SK-N-SH (cell line): ENCODE results near the gene CCNY. TPM values are rescaled to one million over a fixed set of nuclear protein-coding genes. Genes with fewer than 3 reads are reported as not detected.
A peak's percentile ranks its signal among the peaks of the same experiment; 100 is the strongest.

Experiments
- CTCF ChIA-PET: fragments of 300-600, 350-600 bp; formaldehyde crosslinking; extraction: SDS; loops from one replicate; lab custom pipeline; 2021; lab: Yijun Ruan, JAX
- POLR2A ChIA-PET: fragments of 350-600 bp; sonication (Branson Sonifier 250); formaldehyde crosslinking; extraction: SDS; loops from one replicate; lab custom pipeline; 2020; ENCODE audit warnings: antibody characterized with exemption, inconsistent platforms; lab: Yijun Ruan, JAX
- DNase-seq: peaks from one replicate; pipeline ENCODE4 v3.0.0; 2012
- H2AFZ ChIP-seq: fragments of 200-600 bp; sonication (generic); 2 replicates; pipeline ENCODE4 v1.8.1; 2016; ENCODE audit warnings: antibody characterized with exemption, mild to moderate bottlenecking, low read depth
- H3F3A ChIP-seq: fragments of 200-600 bp; sonication (generic); replicated peaks from 2 replicates; pipeline ENCODE3; 2016; ENCODE audit warnings: antibody characterized with exemption, mild to moderate bottlenecking; ENCODE audit not compliant: insufficient read depth
- H3K27ac ChIP-seq, 2 experiments: fragments of 200-500 bp in 1 of 2; fragments of 200-600 bp in 1 of 2; sonication (Bioruptor generic) in 1 of 2; sonication (generic), shearing (Covaris generic) in 1 of 2; 2 replicates each; pipeline versions ENCODE4 v1.5.1 to v1.6.1; 2014 to 2016; ENCODE audit warnings: low read depth in 2 of 2, inconsistent platforms in 1 of 2, low read length in 1 of 2, mild to moderate bottlenecking in 1 of 2, mixed read lengths in 1 of 2
- H3K27me3 ChIP-seq: fragments of 200-600 bp; sonication (generic), shearing (Covaris generic); 2 replicates; pipeline ENCODE4 v1.6.1; 2016; ENCODE audit warnings: mixed run types; ENCODE audit not compliant: insufficient read depth
- H3K36me3 ChIP-seq, 2 experiments: fragments of 200-500 bp in 1 of 2; fragments of 200-600 bp in 1 of 2; sonication (Bioruptor generic) in 1 of 2; sonication (generic) in 1 of 2; replicated peaks in 1 of 2; 2 replicates each; pipeline versions ENCODE3 to v1.5.1; 2014 to 2016; ENCODE audit warnings: low read length in 1 of 2, mild to moderate bottlenecking in 1 of 2; ENCODE audit not compliant: insufficient read depth in 2 of 2, control insufficient read depth in 1 of 2
- H3K4me1 ChIP-seq, 2 experiments: fragments of 200-500 bp in 1 of 2; fragments of 200-600 bp in 1 of 2; sonication (Bioruptor generic) in 1 of 2; sonication (generic), shearing (Covaris generic) in 1 of 2; 2 replicates each; pipeline versions ENCODE4 v1.5.1 to v1.6.1; 2014 to 2016; ENCODE audit warnings: low read depth in 1 of 2, low read length in 1 of 2, mixed run types in 1 of 2; ENCODE audit not compliant: insufficient read depth in 2 of 2, control insufficient read depth in 1 of 2
- H3K4me2 ChIP-seq: fragments of 200-600 bp; sonication (generic), shearing (Covaris generic); 2 replicates; pipeline ENCODE4 v1.6.1; 2017; ENCODE audit warnings: mixed run types
- H3K4me3 ChIP-seq, 2 experiments: fragments of 200-500 bp in 1 of 2; fragments of 200-600 bp in 1 of 2; sonication (Bioruptor generic) in 1 of 2; sonication (generic), shearing (Covaris generic) in 1 of 2; 2 replicates each; pipeline versions ENCODE4 v1.5.1 to v1.8.1; 2014 to 2016; ENCODE audit warnings: low read depth in 2 of 2, inconsistent platforms in 1 of 2, low read length in 1 of 2, mild to moderate bottlenecking in 1 of 2, mixed read lengths in 1 of 2, moderate library complexity in 1 of 2
- H3K79me2 ChIP-seq: fragments of 200-600 bp; sonication (generic); 2 replicates; pipeline ENCODE4 v1.8.1; 2017; ENCODE audit warnings: mild to moderate bottlenecking; ENCODE audit not compliant: insufficient read depth
- H3K9ac ChIP-seq: fragments of 200-600 bp; sonication (generic); 2 replicates; pipeline ENCODE4 v1.6.1; 2017; ENCODE audit warnings: mixed run types
- H3K9me2 ChIP-seq: fragments of 200-600 bp; sonication (generic); 2 replicates; pipeline ENCODE4 v1.6.1; 2017; ENCODE audit warnings: mixed run types
- H3K9me3 ChIP-seq: fragments of 200-600 bp; sonication (generic); 2 replicates; pipeline ENCODE4 v1.6.1; 2017; ENCODE audit warnings: mixed run types, mild to moderate bottlenecking, moderate library complexity
- H4K20me1 ChIP-seq: fragments of 200-600 bp; sonication (generic); 2 replicates; pipeline ENCODE4 v1.6.1; 2017; ENCODE audit warnings: mild to moderate bottlenecking, mixed run types; ENCODE audit not compliant: insufficient read depth
- ELF1 ChIP-seq: IDR thresholded peaks from 2 replicates; pipeline ENCODE4 v1.4.0; 2012
- EP300 ChIP-seq, 2 experiments: IDR thresholded peaks; 2 replicates each; pipeline versions ENCODE4 v1.4.0 to v1.6.1; 2012; ENCODE audit warnings: borderline replicate concordance in 1 of 2, low read depth in 1 of 2, low read length in 1 of 2
- EZH2phosphoT487 ChIP-seq: fragments of 200-600 bp; sonication (generic); IDR thresholded peaks from 2 replicates; pipeline ENCODE4 v1.6.1; 2017; ENCODE audit warnings: low read depth, mixed run types, mild to moderate bottlenecking, antibody characterized with exemption, moderate library complexity, borderline replicate concordance
- FOXJ3 ChIP-seq: sonication (generic); formaldehyde crosslinking; IDR thresholded peaks from 2 replicates; pipeline ENCODE4 v1.5.1; 2020; ENCODE audit warnings: mild to moderate bottlenecking, missing genetic modification reagents
- FOXM1 ChIP-seq: IDR thresholded peaks from 2 replicates; pipeline ENCODE4 v1.4.0; 2012; ENCODE audit warnings: low read depth, mild to moderate bottlenecking
- GABPA ChIP-seq: IDR thresholded peaks from 2 replicates; pipeline ENCODE4 v1.4.0; 2012; ENCODE audit warnings: low read depth, mild to moderate bottlenecking
- GATA2 ChIP-seq: sonication (generic); formaldehyde crosslinking; IDR thresholded peaks from 2 replicates; pipeline ENCODE4 v1.5.0; 2020; ENCODE audit warnings: mild to moderate bottlenecking, missing genetic modification reagents
- JUND ChIP-seq: IDR thresholded peaks from 2 replicates; pipeline ENCODE4 v1.4.0; 2012
- MXI1 ChIP-seq: IDR thresholded peaks from 2 replicates; pipeline ENCODE4 v1.6.1; 2012; ENCODE audit warnings: mild to moderate bottlenecking, low read depth, low read length, improper control_type of control experiment
- NFIC ChIP-seq: IDR thresholded peaks from 2 replicates; pipeline ENCODE4 v1.4.0; 2012; ENCODE audit warnings: borderline replicate concordance
- NRF1 ChIP-seq: IDR thresholded peaks from 2 replicates; pipeline ENCODE4 v1.6.1; 2012; ENCODE audit warnings: low read depth, mild to moderate bottlenecking, low read length
- POLR2AphosphoS5 ChIP-seq: IDR thresholded peaks from 2 replicates; pipeline ENCODE4 v1.6.1; 2012; ENCODE audit warnings: low read depth, low read length
- RAD21 ChIP-seq: IDR thresholded peaks from 2 replicates; pipeline ENCODE4 v1.6.1; 2012; ENCODE audit warnings: mild to moderate bottlenecking, low read length
- RCOR1 ChIP-seq: fragments of 150-350 bp; IDR thresholded peaks from 2 replicates; pipeline ENCODE4 v1.6.1; 2017; ENCODE audit warnings: antibody characterized with exemption, low read length
- RFX5 ChIP-seq: IDR thresholded peaks from 2 replicates; pipeline ENCODE4 v1.6.1; 2012; ENCODE audit warnings: mild to moderate bottlenecking, improper control_type of control experiment, low read length
- RXRA ChIP-seq: IDR thresholded peaks from 2 replicates; pipeline ENCODE4 v1.4.0; 2012; ENCODE audit warnings: low read depth, mild to moderate bottlenecking, borderline replicate concordance
- SMC3 ChIP-seq: IDR thresholded peaks from 2 replicates; pipeline ENCODE4 v1.6.1; 2012; ENCODE audit warnings: low read depth, low read length, improper control_type of control experiment
- YY1 ChIP-seq: IDR thresholded peaks from 2 replicates; pipeline ENCODE4 v1.4.0; 2012; ENCODE audit warnings: low read depth, mild to moderate bottlenecking
- WGBS: methylation state at CpG from one replicate; pipeline ENCODE4 v1.1.6; 2017; ENCODE audit warnings: low lambda C conversion rate; 5-methylcytosine and 5-hydroxymethylcytosine counted together
- polyA plus RNA-seq, 3 experiments: library from polyadenylated mRNA; depleted of rRNA; stranded (reverse); fragments of >200 nt; gene quantifications; 2 replicates each; pipeline ENCODE4 v1.2.3, GENCODE V29; 2012
- TF ChIP-seq, protein P1 (sequence below): IDR thresholded peaks from 2 replicates; pipeline ENCODE4; 2012
- TF ChIP-seq, protein P2 (sequence below): IDR thresholded peaks from 2 replicates; pipeline ENCODE4 v1.4.0; 2012; ENCODE audit warnings: low read depth, borderline replicate concordance
- TF ChIP-seq, protein P3 (sequence below): IDR thresholded peaks from 2 replicates; pipeline ENCODE4 v1.6.1; 2012; ENCODE audit warnings: mild to moderate bottlenecking, low read depth, low read length, moderate library complexity
- TF ChIP-seq, protein P4 (sequence below): fragments of 150-350 bp; IDR thresholded peaks from 2 replicates; pipeline ENCODE4 v1.6.1; 2016; ENCODE audit warnings: mild to moderate bottlenecking, low read depth, low read length
- TF ChIP-seq, protein P5 (sequence below): IDR thresholded peaks from 2 replicates; pipeline ENCODE4 v1.4.0; 2012; ENCODE audit warnings: low read depth, borderline replicate concordance
- TF ChIP-seq, protein P6 (sequence below): IDR thresholded peaks from 2 replicates; pipeline ENCODE4 v1.4.0; 2012; ENCODE audit warnings: low read depth

CCNY gene
- polyA plus RNA-seq, 1 of the 3 experiments (the other 2 are of a cell fraction), result 29.4 TPM

DNA sequence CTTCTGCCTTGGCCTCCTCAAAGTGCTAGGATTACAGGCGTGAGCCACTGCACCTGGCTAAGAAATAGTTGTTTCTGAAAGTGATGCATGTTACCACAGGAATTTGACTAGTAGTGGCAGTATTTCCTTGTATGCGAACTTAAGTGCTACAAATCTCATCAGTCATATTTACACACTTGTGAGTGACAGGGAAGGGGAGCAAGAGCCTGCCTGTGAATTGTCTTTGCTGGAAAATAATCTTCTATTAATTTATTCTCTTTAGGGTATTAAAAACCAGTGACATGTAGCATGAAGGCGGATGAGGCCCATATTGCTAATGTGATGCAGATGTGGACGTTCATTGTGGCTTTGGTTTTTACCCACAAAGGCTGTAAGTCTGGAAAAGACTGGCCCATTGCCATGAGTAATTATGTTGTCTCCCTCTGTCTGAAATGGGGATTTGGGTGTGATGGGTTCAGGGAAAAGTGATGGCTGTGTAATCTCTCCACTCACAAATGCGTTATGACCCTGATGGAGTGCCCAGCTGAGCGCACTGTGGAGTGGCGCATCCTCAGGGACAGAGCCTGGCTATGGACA is 97.6 kb downstream of the CCNY start:
- no peaks in the 10 kb centered on the region for H3K9me3 ChIP-seq
- peaks cover 5% of the 10 kb centered on the region for H3F3A ChIP-seq
- H3K36me3 ChIP-seq, result peaks cover 0 to 2% of the 10 kb centered on the region in 2 experiments
- peaks cover 93% of the 10 kb centered on the region for H3K79me2 ChIP-seq
- ChIA-PET CTCF (no interaction called here), POLR2A (no interaction called here)
- H3K9ac ChIP-seq, result no peak overlapping the region
- DNase-seq, result peak; percentile 82
- no peaks in the 10 kb centered on the region for H3K27me3 ChIP-seq
- H3K27ac ChIP-seq, result peak overlapping the region; percentile 18 to 70; a peak in 3 of 4 replicates
- no peak overlapping the region for H2AFZ ChIP-seq
- peaks cover 7 to 19% of the 10 kb centered on the region in 2 experiments; a peak in 3 of 4 replicates for H3K4me1 ChIP-seq
- H3K4me3 ChIP-seq, result no peak overlapping the region
- no peak overlapping the region for H3K4me2 ChIP-seq
- H3K9me2 ChIP-seq, result no peaks in the 10 kb centered on the region
- peaks cover 57% of the 10 kb centered on the region for H4K20me1 ChIP-seq
- WGBS, result 52% methylated on average over 7 of the region's 7 CpGs
- TF ChIP-seq FOXJ3 (CRISPR knock-in tag), result peak; percentile 22; the same call in 1 of the 2 replicates
- no peak; the same call in 1 of the 2 replicates for TF ChIP-seq SMC3
- no peak for TF ChIP-seq RXRA
- TF ChIP-seq POLR2AphosphoS5, result peak; percentile 80
- TF ChIP-seq ELF1, result no peak
- TF ChIP-seq, protein P1, sequence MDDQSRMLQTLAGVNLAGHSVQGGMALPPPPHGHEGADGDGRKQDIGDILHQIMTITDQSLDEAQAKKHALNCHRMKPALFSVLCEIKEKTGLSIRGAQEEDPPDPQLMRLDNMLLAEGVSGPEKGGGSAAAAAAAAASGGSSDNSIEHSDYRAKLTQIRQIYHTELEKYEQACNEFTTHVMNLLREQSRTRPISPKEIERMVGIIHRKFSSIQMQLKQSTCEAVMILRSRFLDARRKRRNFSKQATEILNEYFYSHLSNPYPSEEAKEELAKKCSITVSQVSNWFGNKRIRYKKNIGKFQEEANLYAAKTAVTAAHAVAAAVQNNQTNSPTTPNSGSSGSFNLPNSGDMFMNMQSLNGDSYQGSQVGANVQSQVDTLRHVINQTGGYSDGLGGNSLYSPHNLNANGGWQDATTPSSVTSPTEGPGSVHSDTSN, result peak; percentile 39; the same call in 1 of the 2 replicates
- TF ChIP-seq, protein P2, sequence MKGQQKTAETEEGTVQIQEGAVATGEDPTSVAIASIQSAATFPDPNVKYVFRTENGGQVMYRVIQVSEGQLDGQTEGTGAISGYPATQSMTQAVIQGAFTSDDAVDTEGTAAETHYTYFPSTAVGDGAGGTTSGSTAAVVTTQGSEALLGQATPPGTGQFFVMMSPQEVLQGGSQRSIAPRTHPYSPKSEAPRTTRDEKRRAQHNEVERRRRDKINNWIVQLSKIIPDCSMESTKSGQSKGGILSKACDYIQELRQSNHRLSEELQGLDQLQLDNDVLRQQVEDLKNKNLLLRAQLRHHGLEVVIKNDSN, result no peak
- TF ChIP-seq GABPA, result no peak
- TF ChIP-seq MXI1, result peak; percentile 59; the same call in 1 of the 2 replicates
- TF ChIP-seq JUND, result no peak
- TF ChIP-seq, protein P3, sequence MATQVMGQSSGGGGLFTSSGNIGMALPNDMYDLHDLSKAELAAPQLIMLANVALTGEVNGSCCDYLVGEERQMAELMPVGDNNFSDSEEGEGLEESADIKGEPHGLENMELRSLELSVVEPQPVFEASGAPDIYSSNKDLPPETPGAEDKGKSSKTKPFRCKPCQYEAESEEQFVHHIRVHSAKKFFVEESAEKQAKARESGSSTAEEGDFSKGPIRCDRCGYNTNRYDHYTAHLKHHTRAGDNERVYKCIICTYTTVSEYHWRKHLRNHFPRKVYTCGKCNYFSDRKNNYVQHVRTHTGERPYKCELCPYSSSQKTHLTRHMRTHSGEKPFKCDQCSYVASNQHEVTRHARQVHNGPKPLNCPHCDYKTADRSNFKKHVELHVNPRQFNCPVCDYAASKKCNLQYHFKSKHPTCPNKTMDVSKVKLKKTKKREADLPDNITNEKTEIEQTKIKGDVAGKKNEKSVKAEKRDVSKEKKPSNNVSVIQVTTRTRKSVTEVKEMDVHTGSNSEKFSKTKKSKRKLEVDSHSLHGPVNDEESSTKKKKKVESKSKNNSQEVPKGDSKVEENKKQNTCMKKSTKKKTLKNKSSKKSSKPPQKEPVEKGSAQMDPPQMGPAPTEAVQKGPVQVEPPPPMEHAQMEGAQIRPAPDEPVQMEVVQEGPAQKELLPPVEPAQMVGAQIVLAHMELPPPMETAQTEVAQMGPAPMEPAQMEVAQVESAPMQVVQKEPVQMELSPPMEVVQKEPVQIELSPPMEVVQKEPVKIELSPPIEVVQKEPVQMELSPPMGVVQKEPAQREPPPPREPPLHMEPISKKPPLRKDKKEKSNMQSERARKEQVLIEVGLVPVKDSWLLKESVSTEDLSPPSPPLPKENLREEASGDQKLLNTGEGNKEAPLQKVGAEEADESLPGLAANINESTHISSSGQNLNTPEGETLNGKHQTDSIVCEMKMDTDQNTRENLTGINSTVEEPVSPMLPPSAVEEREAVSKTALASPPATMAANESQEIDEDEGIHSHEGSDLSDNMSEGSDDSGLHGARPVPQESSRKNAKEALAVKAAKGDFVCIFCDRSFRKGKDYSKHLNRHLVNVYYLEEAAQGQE, result 0 out of 2 replicates have a peak, but pooled peaks have one; percentile 12
- TF ChIP-seq FOXM1, result no peak
- peak; percentile 81 for TF ChIP-seq NFIC
- no peak for TF ChIP-seq RFX5
- TF ChIP-seq RAD21, result no peak; the same call in none of the 2 replicates
- peak; percentile 87 for TF ChIP-seq RCOR1
- TF ChIP-seq, protein P4, sequence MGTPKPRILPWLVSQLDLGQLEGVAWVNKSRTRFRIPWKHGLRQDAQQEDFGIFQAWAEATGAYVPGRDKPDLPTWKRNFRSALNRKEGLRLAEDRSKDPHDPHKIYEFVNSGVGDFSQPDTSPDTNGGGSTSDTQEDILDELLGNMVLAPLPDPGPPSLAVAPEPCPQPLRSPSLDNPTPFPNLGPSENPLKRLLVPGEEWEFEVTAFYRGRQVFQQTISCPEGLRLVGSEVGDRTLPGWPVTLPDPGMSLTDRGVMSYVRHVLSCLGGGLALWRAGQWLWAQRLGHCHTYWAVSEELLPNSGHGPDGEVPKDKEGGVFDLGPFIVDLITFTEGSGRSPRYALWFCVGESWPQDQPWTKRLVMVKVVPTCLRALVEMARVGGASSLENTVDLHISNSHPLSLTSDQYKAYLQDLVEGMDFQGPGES, result no peak
- no peak for TF ChIP-seq YY1
- TF ChIP-seq, protein P5, sequence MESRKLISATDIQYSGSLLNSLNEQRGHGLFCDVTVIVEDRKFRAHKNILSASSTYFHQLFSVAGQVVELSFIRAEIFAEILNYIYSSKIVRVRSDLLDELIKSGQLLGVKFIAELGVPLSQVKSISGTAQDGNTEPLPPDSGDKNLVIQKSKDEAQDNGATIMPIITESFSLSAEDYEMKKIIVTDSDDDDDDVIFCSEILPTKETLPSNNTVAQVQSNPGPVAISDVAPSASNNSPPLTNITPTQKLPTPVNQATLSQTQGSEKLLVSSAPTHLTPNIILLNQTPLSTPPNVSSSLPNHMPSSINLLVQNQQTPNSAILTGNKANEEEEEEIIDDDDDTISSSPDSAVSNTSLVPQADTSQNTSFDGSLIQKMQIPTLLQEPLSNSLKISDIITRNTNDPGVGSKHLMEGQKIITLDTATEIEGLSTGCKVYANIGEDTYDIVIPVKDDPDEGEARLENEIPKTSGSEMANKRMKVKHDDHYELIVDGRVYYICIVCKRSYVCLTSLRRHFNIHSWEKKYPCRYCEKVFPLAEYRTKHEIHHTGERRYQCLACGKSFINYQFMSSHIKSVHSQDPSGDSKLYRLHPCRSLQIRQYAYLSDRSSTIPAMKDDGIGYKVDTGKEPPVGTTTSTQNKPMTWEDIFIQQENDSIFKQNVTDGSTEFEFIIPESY, result no peak
- TF ChIP-seq, protein P6, sequence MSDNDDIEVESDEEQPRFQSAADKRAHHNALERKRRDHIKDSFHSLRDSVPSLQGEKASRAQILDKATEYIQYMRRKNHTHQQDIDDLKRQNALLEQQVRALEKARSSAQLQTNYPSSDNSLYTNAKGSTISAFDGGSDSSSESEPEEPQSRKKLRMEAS, result no peak
- TF ChIP-seq NRF1, result no peak
- peak; percentile 49; the same call in 1 of the 2 replicates for TF ChIP-seq GATA2 (CRISPR knock-in tag)
- TF ChIP-seq EZH2phosphoT487, result no peak
- TF ChIP-seq EP300 (IDR thresholded peaks at IDR 0.05; ENCODE audit: borderline replicate concordance in 1 of 2, low read depth in 1 of 2, low read length in 1 of 2), result peak in 1 of 2 experiments; percentile 87; a peak in 3 of 4 replicates
